Ishikawa (cell line): ENCODE measurements around the gene TRIP6.

ENCODE experiments used
- CEBPB ChIP-seq: IDR thresholded peaks from 2 replicates; pipeline ENCODE4 v1.6.1; 2012
- EGR1 ChIP-seq: IDR thresholded peaks from 2 replicates; pipeline ENCODE4 v1.6.1; 2012
- EP300 ChIP-seq: IDR thresholded peaks from 2 replicates; pipeline ENCODE4 v1.6.1; 2012; ENCODE audit warnings: borderline replicate concordance
- FOXM1 ChIP-seq: IDR thresholded peaks from 2 replicates; pipeline ENCODE4 v1.6.1; 2012; ENCODE audit warnings: low read depth, borderline replicate concordance
- NFIC ChIP-seq: IDR thresholded peaks from 2 replicates; pipeline ENCODE4 v1.6.1; 2012
- RAD21 ChIP-seq: IDR thresholded peaks from 2 replicates; pipeline ENCODE4 v1.6.1; 2012; ENCODE audit warnings: low read depth
- REST ChIP-seq: IDR thresholded peaks from 2 replicates; pipeline ENCODE4 v1.6.1; 2012; ENCODE audit warnings: low read depth, mild to moderate bottlenecking
- TAF1 ChIP-seq: IDR thresholded peaks from 2 replicates; pipeline ENCODE4 v1.6.1; 2012; ENCODE audit warnings: low read depth, mild to moderate bottlenecking
- TCF12 ChIP-seq: IDR thresholded peaks from 2 replicates; pipeline ENCODE4 v1.6.1; 2012; ENCODE audit warnings: low read depth
- TEAD4 ChIP-seq: IDR thresholded peaks from 2 replicates; pipeline ENCODE4 v1.6.1; 2012
- YY1 ChIP-seq: IDR thresholded peaks from 2 replicates; pipeline ENCODE4 v1.6.1; 2012; ENCODE audit warnings: low read depth
- ZBTB7A ChIP-seq: IDR thresholded peaks from 2 replicates; pipeline ENCODE4 v1.6.1; 2012; ENCODE audit warnings: low read depth
- TF ChIP-seq, protein P1 (sequence below): IDR thresholded peaks from 2 replicates; pipeline ENCODE4 v1.6.1; 2012
- TF ChIP-seq, protein P2 (sequence below): IDR thresholded peaks from 2 replicates; pipeline ENCODE4 v1.6.1; 2012

DNA sequence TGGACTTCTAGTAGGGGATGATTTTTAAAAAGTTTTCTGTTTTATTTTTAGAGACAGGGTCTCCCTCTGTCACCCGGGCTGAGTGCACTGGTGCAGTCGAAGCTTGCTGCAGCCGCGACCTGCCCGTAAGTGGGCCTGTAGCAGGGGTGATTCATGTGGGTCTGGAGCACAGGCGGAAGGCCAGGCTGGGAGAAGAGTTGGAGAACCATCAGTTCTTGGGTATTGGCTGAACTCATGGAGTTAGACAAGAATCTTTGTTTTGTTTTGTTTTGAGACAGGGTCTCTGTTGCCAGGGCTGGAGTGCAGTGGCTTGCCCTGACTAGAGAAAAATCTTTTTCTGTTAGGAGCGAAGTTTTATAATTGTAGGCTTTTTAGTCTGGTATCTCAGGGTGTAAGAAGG, 13.5 kb downstream of the TRIP6 start:
- TF ChIP-seq CEBPB (no peak), NFIC (no peak), ZBTB7A (no peak), EP300 (no peak), TAF1 (no peak), RAD21 (no peak), REST (no peak), EGR1 (no peak), TCF12 (no peak), FOXM1 (no peak), YY1 (no peak), TEAD4 (no peak)
- TF ChIP-seq, protein P1, sequence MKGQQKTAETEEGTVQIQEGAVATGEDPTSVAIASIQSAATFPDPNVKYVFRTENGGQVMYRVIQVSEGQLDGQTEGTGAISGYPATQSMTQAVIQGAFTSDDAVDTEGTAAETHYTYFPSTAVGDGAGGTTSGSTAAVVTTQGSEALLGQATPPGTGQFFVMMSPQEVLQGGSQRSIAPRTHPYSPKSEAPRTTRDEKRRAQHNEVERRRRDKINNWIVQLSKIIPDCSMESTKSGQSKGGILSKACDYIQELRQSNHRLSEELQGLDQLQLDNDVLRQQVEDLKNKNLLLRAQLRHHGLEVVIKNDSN, result no peak
- TF ChIP-seq, protein P2, sequence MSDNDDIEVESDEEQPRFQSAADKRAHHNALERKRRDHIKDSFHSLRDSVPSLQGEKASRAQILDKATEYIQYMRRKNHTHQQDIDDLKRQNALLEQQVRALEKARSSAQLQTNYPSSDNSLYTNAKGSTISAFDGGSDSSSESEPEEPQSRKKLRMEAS, result no peak
